Central memory CD8-positive, alpha-beta T cell (primary cell): Measurements from ENCODE around the gene KIFC3.
A peak's percentile ranks its signal among the peaks of the same experiment; 100 is the strongest.

Source experiments
- ATAC-seq: fragments of 150-1000 bp; cut with Tn5 transposase; replicated peaks from 2 replicates; pipeline ENCODE4 v1.10.0; 2022; ENCODE audit warnings: mild to moderate bottlenecking, moderate FRiP score, moderate number of reproducible peaks; ENCODE audit not compliant: poor library complexity, severe bottlenecking; ENCODE audit errors: extremely low read depth
- DNase-seq, 2 donors: peaks; one replicate each; pipeline ENCODE4 v3.0.0; 2021; ENCODE audit warnings: low spot score in 2 of 2
- H3K27ac Mint-ChIP-seq: one replicate; pipeline ENCODE4 v1.8.0; 2022; ENCODE audit warnings: low read depth, mild to moderate bottlenecking, moderate library complexity, mixed read lengths
- H3K27me3 Mint-ChIP-seq: one replicate; pipeline ENCODE4 v1.8.0; 2022; ENCODE audit warnings: mixed read lengths
- H3K36me3 Mint-ChIP-seq: one replicate; pipeline ENCODE4 v1.8.0; 2022; ENCODE audit warnings: mild to moderate bottlenecking, moderate library complexity, mixed read lengths; ENCODE audit not compliant: insufficient read depth
- H3K4me1 Mint-ChIP-seq: one replicate; pipeline ENCODE4 v1.8.0; 2022; ENCODE audit warnings: mixed read lengths
- H3K4me3 Mint-ChIP-seq: one replicate; pipeline ENCODE4 v1.8.0; 2022; ENCODE audit warnings: mild to moderate bottlenecking, moderate library complexity, mixed read lengths
- H3K9me3 Mint-ChIP-seq: one replicate; pipeline ENCODE4 v1.8.0; 2022; ENCODE audit warnings: mixed read lengths

KIFC3 gene

GRCh38 chr16:57754354-57755060, 47.8 kb downstream of the KIFC3 start:
- Mint-ChIP-seq H3K4me1 (peaks cover 6% of the 10 kb centered on the region), H3K36me3 (peaks cover 4% of the 10 kb centered on the region), H3K27me3 (no peaks in the 10 kb centered on the region), H3K9me3 (no peaks in the 10 kb centered on the region), H3K4me3 (no peak overlapping the region), H3K27ac (peak overlapping the region; percentile 84)
- DNase-seq (no peak), ATAC-seq (no peak)

GRCh38 chr16:57753448-57754353, 48.6 kb downstream of the KIFC3 start:
- H3K36me3 Mint-ChIP-seq = peaks cover 4% of the 10 kb centered on the region
- ATAC-seq = no peak
- no peak overlapping the region for H3K4me3 Mint-ChIP-seq
- H3K27ac Mint-ChIP-seq = peak overlapping the region; percentile 84
- H3K9me3 Mint-ChIP-seq = no peaks in the 10 kb centered on the region
- no peaks in the 10 kb centered on the region for H3K27me3 Mint-ChIP-seq
- no peak for DNase-seq
- H3K4me1 Mint-ChIP-seq = peaks cover 6% of the 10 kb centered on the region

GRCh38 chr16:57752581-57753447, 49.5 kb downstream of the KIFC3 start:
- no peaks in the 10 kb centered on the region for H3K27me3 Mint-ChIP-seq
- H3K9me3 Mint-ChIP-seq = no peaks in the 10 kb centered on the region
- ATAC-seq (no peak), DNase-seq (no peak)
- no peak overlapping the region for H3K4me3 Mint-ChIP-seq
- H3K36me3 Mint-ChIP-seq = peaks cover 4% of the 10 kb centered on the region
- H3K4me1 Mint-ChIP-seq = peaks cover 6% of the 10 kb centered on the region
- no peak overlapping the region for H3K27ac Mint-ChIP-seq

DNA sequence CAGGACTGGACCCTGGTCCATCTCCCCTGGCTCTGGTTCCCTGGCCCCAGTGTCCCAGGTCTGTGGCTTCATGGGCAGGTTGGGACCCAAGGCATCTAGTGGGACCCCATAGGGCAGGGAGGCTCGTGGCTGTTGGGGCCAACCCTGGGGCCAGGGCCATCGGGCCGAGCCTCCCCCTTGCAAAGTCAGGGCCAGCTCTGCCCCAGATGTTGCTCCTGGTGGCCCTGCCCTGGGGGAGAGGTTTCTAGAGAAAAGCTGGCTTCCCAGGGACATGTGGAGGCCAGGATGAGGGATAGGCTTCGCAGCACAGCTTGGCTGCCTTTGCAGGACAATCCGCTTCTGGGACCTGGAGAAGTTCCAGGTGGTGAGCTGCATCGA, 50.1 kb downstream of the KIFC3 start:
- ATAC-seq (no peak), DNase-seq (no peak)
- Mint-ChIP-seq H3K27me3 (no peaks in the 10 kb centered on the region), H3K4me1 (peaks cover 6% of the 10 kb centered on the region), H3K4me3 (no peak overlapping the region), H3K36me3 (peaks cover 4% of the 10 kb centered on the region), H3K27ac (no peak overlapping the region), H3K9me3 (no peaks in the 10 kb centered on the region)

DNA sequence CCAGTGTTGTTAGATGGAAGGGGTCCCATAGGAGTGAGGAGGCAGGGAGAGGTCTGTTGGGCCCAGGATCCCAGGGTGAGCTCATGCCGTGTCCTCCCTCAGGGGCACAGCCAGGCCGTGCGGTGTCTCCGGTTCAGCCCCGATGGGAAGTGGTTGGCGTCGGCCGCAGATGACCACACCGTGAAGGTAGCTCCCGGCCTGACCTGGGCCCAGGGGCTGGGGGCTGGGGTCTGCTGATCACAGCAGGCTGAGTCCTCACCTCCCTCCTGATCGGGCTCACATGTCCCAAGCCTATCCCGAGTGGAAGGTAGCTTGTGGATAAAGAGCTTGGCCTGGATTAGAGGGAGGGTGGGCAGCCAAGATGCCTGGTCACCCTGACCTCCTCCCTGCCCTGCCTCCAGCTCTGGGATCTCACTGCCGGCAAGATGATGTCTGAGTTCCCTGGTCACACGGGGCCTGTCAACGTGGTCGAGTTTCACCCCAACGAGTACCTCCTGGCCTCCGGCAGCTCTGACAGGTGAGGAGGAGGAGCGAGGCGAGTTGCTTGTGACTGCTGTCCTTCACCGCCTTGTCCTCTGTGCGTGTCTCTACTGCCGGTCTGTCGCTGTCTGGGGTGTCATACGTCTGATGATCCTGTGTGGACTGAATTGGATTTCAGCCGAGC, 50.6 kb downstream of the KIFC3 start:
- H3K27me3 Mint-ChIP-seq = no peaks in the 10 kb centered on the region
- peaks cover 4% of the 10 kb centered on the region for H3K36me3 Mint-ChIP-seq
- no peak for DNase-seq
- H3K27ac Mint-ChIP-seq = peak overlapping the region; percentile 35
- H3K4me3 Mint-ChIP-seq = no peak overlapping the region
- H3K9me3 Mint-ChIP-seq = no peaks in the 10 kb centered on the region
- no peak for ATAC-seq
- peaks cover 6% of the 10 kb centered on the region for H3K4me1 Mint-ChIP-seq

DNA sequence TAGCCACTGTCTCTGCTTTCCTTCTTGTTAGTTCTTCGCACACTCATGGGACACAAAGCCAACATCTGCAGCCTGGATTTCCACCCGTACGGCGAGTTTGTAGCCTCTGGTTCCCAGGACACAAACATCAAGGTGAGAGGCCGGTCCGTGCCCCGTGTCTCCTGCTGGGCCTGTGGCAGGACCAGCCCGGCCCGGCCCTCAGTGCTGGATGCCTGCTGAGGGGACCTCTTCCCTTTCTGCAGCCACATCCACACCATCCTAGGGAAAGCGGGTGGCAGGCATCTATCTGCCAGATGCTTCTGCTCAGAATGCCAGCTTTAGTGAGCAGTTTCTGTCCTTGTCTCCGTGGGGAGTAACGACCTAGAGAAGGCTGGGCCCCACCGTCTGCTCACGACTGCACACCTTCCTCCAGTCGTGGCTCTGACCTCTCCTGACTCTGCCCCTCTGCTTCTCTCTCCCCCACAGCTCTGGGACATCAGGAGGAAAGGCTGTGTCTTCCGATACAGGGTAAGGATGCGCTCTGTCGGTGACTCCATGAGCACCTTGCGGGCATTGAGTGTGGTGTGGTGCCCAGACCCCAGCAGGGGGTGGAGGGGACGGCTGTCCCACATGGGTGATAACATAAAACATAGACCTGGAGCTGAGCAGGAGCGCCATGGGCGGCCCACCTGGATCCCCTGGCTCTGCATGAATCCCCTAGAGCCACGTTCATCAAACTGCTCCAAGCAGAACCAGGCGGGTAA, 51.3 kb downstream of the KIFC3 start:
- ATAC-seq (no peak), DNase-seq (no peak)
- peaks cover 6% of the 10 kb centered on the region for H3K4me1 Mint-ChIP-seq
- H3K9me3 Mint-ChIP-seq = no peaks in the 10 kb centered on the region
- peak overlapping the region; percentile 35 for H3K27ac Mint-ChIP-seq
- no peaks in the 10 kb centered on the region for H3K27me3 Mint-ChIP-seq
- peaks cover 5% of the 10 kb centered on the region for H3K36me3 Mint-ChIP-seq
- no peak overlapping the region for H3K4me3 Mint-ChIP-seq

DNA sequence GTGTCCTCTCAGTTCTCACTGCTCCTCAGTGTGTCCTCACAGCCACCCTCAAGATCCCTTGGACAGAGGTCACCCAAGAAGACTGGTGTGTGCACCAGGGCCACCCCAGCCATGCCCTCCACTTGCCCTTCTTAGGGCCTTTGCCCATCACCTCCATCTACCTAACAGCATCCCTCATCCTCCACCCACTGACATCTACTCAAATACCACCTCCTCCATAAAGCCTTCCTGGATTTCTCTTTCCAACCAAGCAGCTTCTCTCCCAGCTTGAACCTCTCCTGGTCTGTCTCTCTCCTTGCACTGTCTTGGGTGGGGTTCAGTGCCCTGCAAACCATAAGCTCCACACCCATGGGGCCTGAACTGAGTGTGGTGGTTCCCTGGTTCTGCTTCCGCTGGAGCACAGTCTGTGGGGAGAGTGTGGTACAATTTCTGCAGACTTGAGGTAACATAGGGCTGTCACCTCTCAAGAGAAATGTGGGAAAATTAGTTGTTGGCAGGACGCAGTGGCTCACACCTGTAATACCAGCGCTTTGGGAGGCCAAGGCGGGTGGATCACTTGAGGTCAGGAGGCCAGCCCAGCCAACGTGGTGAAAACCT, 52.3 kb downstream of the KIFC3 start:
- H3K27me3 Mint-ChIP-seq = no peaks in the 10 kb centered on the region
- peaks cover 10% of the 10 kb centered on the region for H3K36me3 Mint-ChIP-seq
- no peak overlapping the region for H3K4me3 Mint-ChIP-seq
- no peak overlapping the region for H3K27ac Mint-ChIP-seq
- ATAC-seq (peak; percentile 54), DNase-seq (no peak)
- peaks cover 6% of the 10 kb centered on the region for H3K4me1 Mint-ChIP-seq
- no peaks in the 10 kb centered on the region for H3K9me3 Mint-ChIP-seq

DNA sequence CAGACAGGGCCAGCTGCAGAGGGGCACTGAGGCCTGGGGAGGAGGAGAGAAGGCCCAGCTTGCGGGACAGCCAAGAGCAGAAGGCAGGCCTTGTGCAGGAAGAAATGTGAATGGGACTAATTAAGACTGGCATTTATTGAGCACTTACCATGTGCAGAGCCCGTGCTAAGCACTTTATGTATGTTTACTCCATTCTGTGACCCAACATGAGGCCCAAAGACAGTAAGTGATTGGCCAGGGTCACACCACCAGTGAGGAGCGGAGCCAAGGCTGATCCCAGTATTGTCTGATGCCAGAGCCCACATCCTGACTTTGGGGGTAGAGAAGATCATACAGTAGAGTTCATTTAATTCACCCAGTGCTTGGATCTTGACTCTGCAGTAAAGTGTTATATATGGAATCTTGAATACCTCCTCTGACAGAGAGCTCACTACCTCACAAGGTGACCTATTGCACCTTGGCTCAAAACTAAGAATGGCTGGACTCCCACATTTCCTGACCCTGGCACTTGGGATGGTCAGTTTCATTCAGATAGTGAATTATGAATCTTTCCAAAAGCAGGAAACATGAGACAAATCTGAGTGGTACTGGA, 53.1 kb downstream of the KIFC3 start:
- Mint-ChIP-seq H3K36me3 (peaks cover 11% of the 10 kb centered on the region), H3K4me3 (no peak overlapping the region), H3K9me3 (no peaks in the 10 kb centered on the region), H3K27ac (no peak overlapping the region), H3K27me3 (no peaks in the 10 kb centered on the region), H3K4me1 (peaks cover 6% of the 10 kb centered on the region)
- DNase-seq (no peak), ATAC-seq (no peak)

GRCh38 chr16:57748596-57748995, 53.7 kb downstream of the KIFC3 start:
- ATAC-seq (no peak), DNase-seq (no peak)
- Mint-ChIP-seq H3K9me3 (no peaks in the 10 kb centered on the region), H3K4me3 (no peak overlapping the region), H3K36me3 (peaks cover 11% of the 10 kb centered on the region), H3K4me1 (peaks cover 6% of the 10 kb centered on the region), H3K27ac (no peak overlapping the region), H3K27me3 (no peaks in the 10 kb centered on the region)

DNA sequence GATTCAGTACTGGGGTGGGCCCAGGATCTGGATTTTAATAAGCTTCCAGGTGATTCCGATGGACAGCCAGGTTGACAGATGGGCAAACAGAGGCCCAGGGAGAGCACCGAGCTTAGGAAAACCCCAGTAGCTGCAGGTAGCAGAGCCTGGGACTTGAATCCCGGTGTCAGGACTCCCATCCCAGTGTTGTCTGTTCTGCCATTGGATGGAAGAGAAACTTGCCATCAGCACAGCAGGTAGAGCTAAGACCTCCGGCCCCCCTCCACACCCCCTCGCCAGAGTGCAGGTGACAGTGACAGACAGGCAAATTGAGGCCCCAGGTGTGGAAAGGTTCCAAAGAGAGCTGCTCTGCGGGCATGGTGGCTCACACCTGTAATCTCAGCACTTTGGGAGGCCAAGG, 54.3 kb downstream of the KIFC3 start:
- H3K4me3 Mint-ChIP-seq = no peak overlapping the region
- no peaks in the 10 kb centered on the region for H3K27me3 Mint-ChIP-seq
- H3K4me1 Mint-ChIP-seq = peaks cover 6% of the 10 kb centered on the region
- DNase-seq = no peak
- no peak for ATAC-seq
- H3K27ac Mint-ChIP-seq = no peak overlapping the region
- no peaks in the 10 kb centered on the region for H3K9me3 Mint-ChIP-seq
- H3K36me3 Mint-ChIP-seq = peaks cover 12% of the 10 kb centered on the region

DNA sequence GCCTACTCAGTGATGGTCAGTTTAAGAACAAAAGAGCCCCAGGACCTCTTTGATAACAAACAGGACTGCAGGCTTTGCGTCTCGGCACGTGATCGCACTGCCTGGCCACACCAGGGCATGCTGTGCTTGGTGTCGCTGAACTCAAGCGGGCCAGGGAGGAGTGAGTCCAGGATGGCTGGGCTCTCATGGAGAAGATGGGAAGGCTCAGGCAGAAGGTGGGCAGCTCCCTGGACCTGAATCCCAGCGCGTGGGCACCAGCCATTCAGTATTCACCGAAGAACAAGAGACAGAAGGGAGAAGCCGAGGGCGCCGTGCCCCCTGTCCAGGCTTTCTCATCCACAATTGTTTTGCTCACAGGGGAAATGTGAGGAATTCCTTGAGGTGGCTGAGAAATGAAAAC, 54.8 kb downstream of the KIFC3 start:
- Mint-ChIP-seq H3K27ac (no peak overlapping the region), H3K36me3 (peaks cover 13% of the 10 kb centered on the region), H3K9me3 (no peaks in the 10 kb centered on the region), H3K27me3 (no peaks in the 10 kb centered on the region), H3K4me1 (peaks cover 6% of the 10 kb centered on the region), H3K4me3 (no peak overlapping the region)
- DNase-seq = no peak
- no peak for ATAC-seq
